Left cardiac atrium (tissue), 4 donors: ENCODE results near the gene C17orf114. TPM values are rescaled to one million over a fixed set of nuclear protein-coding genes. Genes with fewer than 3 reads are reported as not detected.

ENCODE experiments used
- ATAC-seq, 2 donors: fragments of 200-7000 bp; cut with Tn5 transposase; one replicate each; pipeline ENCODE4 v1.9.1; 2020; ENCODE audit warnings: mild to moderate bottlenecking in 2 of 2, moderate library complexity in 2 of 2
- DNase-seq: peaks from one replicate; pipeline ENCODE4 v3.0.0-alpha.2; 2020
- intact Hi-C, 2 donors: fragments of 100-400 bp; cut with DNase I; formaldehyde crosslinking; loops; one replicate each; pipeline versions ENCODE4 v1.14.1 to v1.15.1; 2022 to 2023
- total RNA-seq, 2 donors: library from RNA; stranded (reverse); fragmentation: NEBNext Ultra II Directional; extraction: Animal tissue kit (Norgen Biotek cat#: 25700); gene quantifications; one replicate each; pipeline ENCODE4 v1.2.1, GENCODE V29; 2021
- donor health status: DM: no; HTN: yes; CAD: no.
- donor health status: DM: no; HTN: yes; CAD: no; lungs with severe emphysema.
- donor health status: DM: yes; HTN: yes; CAD: no.
- donor health status: Dilated cardiomyopathy.

The C17orf114 gene

GRCh38 chr17:4759776-4760236 lies 42.3 kb downstream of the C17orf114 start:
- intact Hi-C loops: no loop called here
- DNase-seq (no peak), ATAC-seq (peak; percentile 15 to 47)

- no peak for DNase-seq
- intact Hi-C loops: no loop called here
These were observed 48.7 kb downstream of the C17orf114 start for GRCh38 chr17:4753392-4753791.

GRCh38 chr17:4751932-4752331 lies 50.2 kb downstream of the C17orf114 start:
- intact Hi-C loops: no loop called here
- ATAC-seq (no peak), DNase-seq (no peak)

More at GRCh38 chr17:4753392-4753791, 48.7 kb downstream of the C17orf114 start:
- no peak for ATAC-seq

Other genes starting within 250 kb of the C17orf114 start
- gene MYBBP1A, start 246.9 kb downstream of the C17orf114 start, total RNA-seq: 10 to 100 TPM; 17.6 to 34.9 TPM
- not detected for gene GGT6, start 241.8 kb downstream of the C17orf114 start, total RNA-seq
- 10 to 100 TPM; 13.2 to 13.3 TPM for gene SMTNL2, start 217.8 kb downstream of the C17orf114 start, total RNA-seq
- 10 to 100 TPM in 1 of 2 donors, 1 to 10 TPM in 1; 4.7 to 11.7 TPM for gene ALOX15, start 160.7 kb downstream of the C17orf114 start, total RNA-seq
- 10 to 100 TPM; 36.4 to 38.7 TPM for gene PELP1, start 98.2 kb downstream of the C17orf114 start, total RNA-seq
- 10 to 100 TPM; 30.7 to 43.5 TPM for gene ARRB2, start 91.7 kb downstream of the C17orf114 start, total RNA-seq
- 10 to 100 TPM; 16.9 to 17.6 TPM for gene MED11, start 70.9 kb downstream of the C17orf114 start, total RNA-seq
- gene ZMYND15, start 62.5 kb downstream of the C17orf114 start, total RNA-seq: under 1 TPM; 0.21 to 0.39 TPM
- gene CXCL16, start 62.4 kb downstream of the C17orf114 start, total RNA-seq: 1 to 10 TPM; 6.5 to 8.2 TPM
- gene TM4SF5, start 30.4 kb downstream of the C17orf114 start, total RNA-seq: not detected
- gene VMO1, start 16.0 kb downstream of the C17orf114 start, total RNA-seq: 1 to 10 TPM in 1 of 2 donors, under 1 TPM in 1; 0.81 to 1.1 TPM
- gene GLTPD2, start 13.4 kb downstream of the C17orf114 start, total RNA-seq: not detected
- 100 to 1,000 TPM; 145 to 147 TPM for gene PSMB6, start 6.2 kb downstream of the C17orf114 start, total RNA-seq
- gene PLD2, start 4.8 kb upstream of the C17orf114 start, total RNA-seq: 10 to 100 TPM; 14.7 to 14.9 TPM
- gene MINK1, start 31.0 kb upstream of the C17orf114 start, total RNA-seq: 10 to 100 TPM; 40.1 to 42.2 TPM
- 1 to 10 TPM; 1.3 to 2.3 TPM for gene C17orf107, start 97.2 kb upstream of the C17orf114 start, total RNA-seq
- 100 to 1,000 TPM in 1 of 2 donors, 10 to 100 TPM in 1; 36.8 to 118 TPM for gene CHRNE, start 100.8 kb upstream of the C17orf114 start, total RNA-seq
- under 1 TPM; 0.13 to 0.15 TPM for gene GP1BA, start 129.9 kb upstream of the C17orf114 start, total RNA-seq
- gene SLC25A11, start 137.7 kb upstream of the C17orf114 start, total RNA-seq: 100 to 1,000 TPM; 166 to 175 TPM
- 10 to 100 TPM; 76.2 to 95.6 TPM for gene RNF167, start 137.9 kb upstream of the C17orf114 start, total RNA-seq
- gene PFN1, start 146.2 kb upstream of the C17orf114 start, total RNA-seq: 100 to 1,000 TPM; 254 to 303 TPM
- 100 to 1,000 TPM; 149 to 228 TPM for gene ENO3, start 148.8 kb upstream of the C17orf114 start, total RNA-seq
- gene SPAG7, start 165.5 kb upstream of the C17orf114 start, total RNA-seq: 100 to 1,000 TPM; 113 to 128 TPM
- 10 to 100 TPM; 35.5 to 46.1 TPM for gene CAMTA2, start 185.3 kb upstream of the C17orf114 start, total RNA-seq
- 1 to 10 TPM; 1.8 to 2.6 TPM for gene INCA1, start 195.2 kb upstream of the C17orf114 start, total RNA-seq
- 100 to 1,000 TPM; 405 to 447 TPM for gene KIF1C, start 195.6 kb upstream of the C17orf114 start, total RNA-seq
- under 1 TPM in 1 of 2 donors, not detected in 1; 0.10 TPM for gene SLC52A1, start 233.1 kb upstream of the C17orf114 start, total RNA-seq